ENCODE results near the gene LSAMP.

- TF ChIP-seq POLR2A (IDR thresholded peaks at IDR 0.05; ENCODE audit: low read depth, low read length) (no peak), TAF1 (IDR thresholded peaks at IDR 0.05; ENCODE audit: low read depth, low read length) (no peak)
Observed at GRCh38 chr3:115875460-115875859, 569.8 kb downstream of the LSAMP start.

Measured in GM12891 (cell line).